ENCODE data around the gene CXCL14.

Gene CXCL14, protein sequence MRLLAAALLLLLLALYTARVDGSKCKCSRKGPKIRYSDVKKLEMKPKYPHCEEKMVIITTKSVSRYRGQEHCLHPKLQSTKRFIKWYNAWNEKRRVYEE

DNA sequence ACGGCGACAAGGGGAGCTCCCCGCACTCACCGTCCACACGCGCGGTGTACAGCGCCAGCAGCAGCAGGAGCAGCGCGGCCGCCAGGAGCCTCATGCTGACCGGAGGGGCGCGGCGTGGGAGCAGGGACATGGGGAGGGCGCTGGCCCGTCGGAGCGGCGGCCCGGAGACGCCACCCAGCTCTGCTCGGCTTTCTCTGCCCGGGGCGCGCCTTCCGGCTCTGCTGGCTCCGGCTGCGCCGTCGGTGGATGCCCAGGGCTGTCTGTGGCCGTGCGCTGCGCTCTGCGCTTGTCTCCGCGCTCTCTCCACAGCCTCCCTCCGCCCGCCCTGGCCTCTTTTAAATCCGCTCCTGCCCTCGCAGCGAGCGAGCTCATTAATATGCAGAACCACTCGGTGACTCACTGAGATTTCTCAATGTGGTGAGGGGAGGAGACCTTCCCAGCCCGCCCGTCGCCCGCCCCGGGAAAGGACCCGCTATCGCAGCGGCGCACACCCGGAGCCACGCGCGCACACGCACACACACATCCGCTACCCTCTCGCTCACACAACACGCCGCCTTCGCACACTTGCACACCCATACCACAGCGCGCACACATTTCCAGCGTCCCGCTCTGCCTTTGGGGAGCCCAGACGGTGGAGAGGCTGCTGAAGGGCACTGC lies at the start of gene CXCL14:
Gene CXCL14 (minus strand): TSS at position 307 of the 657 bp plus-strand sequence. CDS start 213 bp downstream, at position 94.
- no peak within 1 kb of the TSS for H3K4me3 ChIP-seq (ENCODE audit: low read depth, low read length)
- TF ChIP-seq, protein P1, sequence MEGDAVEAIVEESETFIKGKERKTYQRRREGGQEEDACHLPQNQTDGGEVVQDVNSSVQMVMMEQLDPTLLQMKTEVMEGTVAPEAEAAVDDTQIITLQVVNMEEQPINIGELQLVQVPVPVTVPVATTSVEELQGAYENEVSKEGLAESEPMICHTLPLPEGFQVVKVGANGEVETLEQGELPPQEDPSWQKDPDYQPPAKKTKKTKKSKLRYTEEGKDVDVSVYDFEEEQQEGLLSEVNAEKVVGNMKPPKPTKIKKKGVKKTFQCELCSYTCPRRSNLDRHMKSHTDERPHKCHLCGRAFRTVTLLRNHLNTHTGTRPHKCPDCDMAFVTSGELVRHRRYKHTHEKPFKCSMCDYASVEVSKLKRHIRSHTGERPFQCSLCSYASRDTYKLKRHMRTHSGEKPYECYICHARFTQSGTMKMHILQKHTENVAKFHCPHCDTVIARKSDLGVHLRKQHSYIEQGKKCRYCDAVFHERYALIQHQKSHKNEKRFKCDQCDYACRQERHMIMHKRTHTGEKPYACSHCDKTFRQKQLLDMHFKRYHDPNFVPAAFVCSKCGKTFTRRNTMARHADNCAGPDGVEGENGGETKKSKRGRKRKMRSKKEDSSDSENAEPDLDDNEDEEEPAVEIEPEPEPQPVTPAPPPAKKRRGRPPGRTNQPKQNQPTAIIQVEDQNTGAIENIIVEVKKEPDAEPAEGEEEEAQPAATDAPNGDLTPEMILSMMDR (IDR thresholded peaks at IDR 0.05; ENCODE audit: control insufficient read depth, extremely low read depth, insufficient read depth): no peak
- DNase-seq (ENCODE audit: low read depth): no peak

DNA sequence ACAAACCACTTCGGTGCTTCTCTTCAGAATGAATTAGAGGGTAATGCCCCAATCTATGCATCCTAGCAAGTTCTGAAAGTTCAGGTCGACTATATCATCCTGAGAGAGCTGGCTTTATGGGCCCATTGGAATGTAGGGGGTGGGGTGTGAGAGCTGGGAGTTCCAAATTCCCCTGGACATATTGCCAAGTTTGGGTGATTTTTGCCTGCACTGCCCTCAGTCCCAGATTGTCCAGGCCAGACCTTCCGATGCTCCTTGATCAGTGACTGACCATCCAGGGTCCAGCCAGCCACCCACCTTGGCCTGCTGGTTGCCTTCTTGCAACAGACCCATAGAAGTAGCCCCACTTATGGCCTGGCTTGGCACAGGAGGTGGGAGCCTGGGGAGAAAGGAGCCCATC lies 47.8 kb upstream of the CXCL14 start:
- TF ChIP-seq, protein P1 (IDR thresholded peaks at IDR 0.05; ENCODE audit: control insufficient read depth, extremely low read depth, insufficient read depth): no peak
- DNase-seq (ENCODE audit: low read depth): no peak
- H3K4me3 ChIP-seq (ENCODE audit: low read depth, low read length): no peak overlapping the region

DNA sequence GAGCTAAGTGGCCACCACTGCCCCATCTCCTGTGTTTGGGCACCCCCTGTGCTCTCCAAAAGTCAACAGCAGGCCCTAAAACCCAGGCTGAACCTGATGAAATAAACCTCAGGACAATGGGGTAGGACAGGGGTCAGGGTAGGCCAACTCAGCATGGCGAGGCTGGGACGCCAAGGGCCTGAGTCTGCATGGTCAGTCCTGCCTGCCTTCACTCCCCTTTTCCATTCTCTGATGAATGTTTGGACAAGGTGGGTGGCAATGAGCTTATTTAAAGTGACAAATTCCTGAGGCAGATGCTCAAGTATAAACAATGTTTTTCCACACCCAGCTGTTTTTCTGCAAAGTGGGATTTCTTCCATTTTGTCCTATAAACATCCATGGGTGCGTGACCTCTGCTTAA lies 47.2 kb upstream of the CXCL14 start:
- H3K4me3 ChIP-seq (ENCODE audit: low read depth, low read length): no peak overlapping the region
- TF ChIP-seq, protein P1 (IDR thresholded peaks at IDR 0.05; ENCODE audit: control insufficient read depth, extremely low read depth, insufficient read depth): no peak
- DNase-seq (ENCODE audit: low read depth): no peak

DNA sequence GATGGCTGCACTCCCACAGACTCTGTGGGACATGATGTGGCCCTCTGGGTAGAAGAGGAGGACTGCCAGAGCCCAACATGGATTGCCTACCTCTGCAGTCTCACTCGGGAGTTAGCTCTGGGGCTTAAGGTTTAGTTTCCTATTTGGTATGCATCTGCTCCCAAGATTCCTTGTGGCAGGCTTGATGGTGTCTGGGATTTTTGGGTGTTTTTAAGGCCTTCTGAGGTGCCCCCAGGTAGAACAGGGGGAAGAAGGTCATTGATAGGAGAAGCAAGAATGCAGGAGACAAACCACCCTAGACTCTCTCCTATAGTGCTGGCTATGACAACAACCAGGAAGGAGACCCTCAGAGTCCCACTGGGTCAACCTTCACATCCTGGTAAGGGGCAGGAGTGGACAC lies 46.7 kb upstream of the CXCL14 start:
- no peak overlapping the region for H3K4me3 ChIP-seq (ENCODE audit: low read depth, low read length)
- TF ChIP-seq, protein P1 (IDR thresholded peaks at IDR 0.05; ENCODE audit: control insufficient read depth, extremely low read depth, insufficient read depth): no peak
- no peak for DNase-seq (ENCODE audit: low read depth)

DNA sequence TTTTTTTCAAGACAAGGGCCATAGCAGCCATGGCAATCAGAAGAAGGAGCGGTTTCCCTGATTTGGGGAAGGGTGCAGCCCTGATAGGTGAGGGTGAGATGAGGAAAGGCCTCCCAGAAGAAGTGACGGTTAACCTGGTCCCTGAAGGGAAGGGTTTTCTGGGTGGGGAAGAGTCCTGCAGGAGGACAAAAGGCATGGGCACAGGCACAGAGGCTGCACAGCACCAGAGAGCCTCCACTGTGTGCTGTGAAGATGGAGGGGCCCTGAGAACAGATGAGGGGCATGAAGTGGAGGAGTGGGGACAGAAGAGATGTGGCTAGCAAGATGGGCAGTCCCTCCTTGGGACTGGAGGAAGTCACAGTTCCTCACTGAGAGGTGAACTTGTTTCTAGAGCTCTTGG lies 46.3 kb upstream of the CXCL14 start:
- no peak for DNase-seq (ENCODE audit: low read depth)
- no peak overlapping the region for H3K4me3 ChIP-seq (ENCODE audit: low read depth, low read length)
- TF ChIP-seq, protein P1 (IDR thresholded peaks at IDR 0.05; ENCODE audit: control insufficient read depth, extremely low read depth, insufficient read depth): no peak

DNA sequence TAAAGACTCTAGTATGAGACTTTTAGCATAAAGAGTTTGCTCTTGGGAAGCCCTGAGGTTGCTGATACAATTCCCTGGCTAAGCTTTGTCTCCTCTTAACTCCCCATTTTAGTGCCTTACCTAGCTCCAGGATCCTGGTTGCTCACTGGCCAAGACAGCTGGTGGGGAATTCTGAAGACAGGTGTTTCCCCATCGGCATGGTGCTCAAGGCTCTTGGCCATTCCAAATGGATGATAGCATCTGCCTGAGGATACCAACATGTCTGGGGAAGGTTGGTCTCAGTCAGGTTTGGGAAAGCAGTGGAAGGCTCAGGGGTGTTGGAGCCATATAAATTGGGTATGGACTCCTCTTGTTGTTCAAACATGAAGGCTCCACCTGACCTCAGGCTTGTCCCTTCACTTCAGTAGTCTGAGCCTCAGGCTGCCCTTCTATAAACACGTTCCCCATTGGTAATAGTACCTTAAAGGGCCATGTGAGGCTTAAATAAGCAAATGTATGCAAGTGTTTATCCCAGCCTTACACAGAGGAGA lies 44.5 kb upstream of the CXCL14 start:
- TF ChIP-seq, protein P1 (IDR thresholded peaks at IDR 0.05; ENCODE audit: control insufficient read depth, extremely low read depth, insufficient read depth): no peak
- no peak overlapping the region for H3K4me3 ChIP-seq (ENCODE audit: low read depth, low read length)
- DNase-seq (ENCODE audit: low read depth): no peak

Measured in LNCaP clone FGC (cell line).